ENCODE results near the gene PRKCZ. TPM values are rescaled to one million over a fixed set of nuclear protein-coding genes. Genes with fewer than 3 reads are reported as not detected.

PRKCZ gene
- total and polyA plus RNA-seq, 9 of the 15 experiments (the other 6 are each of a cell fraction or from before 2014, with no cell fraction given) = 0.07 to 3.1 (median 1.3) TPM

- TF ChIP-seq, protein P1, sequence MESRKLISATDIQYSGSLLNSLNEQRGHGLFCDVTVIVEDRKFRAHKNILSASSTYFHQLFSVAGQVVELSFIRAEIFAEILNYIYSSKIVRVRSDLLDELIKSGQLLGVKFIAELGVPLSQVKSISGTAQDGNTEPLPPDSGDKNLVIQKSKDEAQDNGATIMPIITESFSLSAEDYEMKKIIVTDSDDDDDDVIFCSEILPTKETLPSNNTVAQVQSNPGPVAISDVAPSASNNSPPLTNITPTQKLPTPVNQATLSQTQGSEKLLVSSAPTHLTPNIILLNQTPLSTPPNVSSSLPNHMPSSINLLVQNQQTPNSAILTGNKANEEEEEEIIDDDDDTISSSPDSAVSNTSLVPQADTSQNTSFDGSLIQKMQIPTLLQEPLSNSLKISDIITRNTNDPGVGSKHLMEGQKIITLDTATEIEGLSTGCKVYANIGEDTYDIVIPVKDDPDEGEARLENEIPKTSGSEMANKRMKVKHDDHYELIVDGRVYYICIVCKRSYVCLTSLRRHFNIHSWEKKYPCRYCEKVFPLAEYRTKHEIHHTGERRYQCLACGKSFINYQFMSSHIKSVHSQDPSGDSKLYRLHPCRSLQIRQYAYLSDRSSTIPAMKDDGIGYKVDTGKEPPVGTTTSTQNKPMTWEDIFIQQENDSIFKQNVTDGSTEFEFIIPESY (CRISPR knock-in tag; IDR thresholded peaks at IDR 0.05) = 0 out of 2 replicates have a peak, but pooled peaks have one; percentile 17
Observed at GRCh38 chr1:2184934-2185333, 134.7 kb downstream of the PRKCZ start (continued).

DNA sequence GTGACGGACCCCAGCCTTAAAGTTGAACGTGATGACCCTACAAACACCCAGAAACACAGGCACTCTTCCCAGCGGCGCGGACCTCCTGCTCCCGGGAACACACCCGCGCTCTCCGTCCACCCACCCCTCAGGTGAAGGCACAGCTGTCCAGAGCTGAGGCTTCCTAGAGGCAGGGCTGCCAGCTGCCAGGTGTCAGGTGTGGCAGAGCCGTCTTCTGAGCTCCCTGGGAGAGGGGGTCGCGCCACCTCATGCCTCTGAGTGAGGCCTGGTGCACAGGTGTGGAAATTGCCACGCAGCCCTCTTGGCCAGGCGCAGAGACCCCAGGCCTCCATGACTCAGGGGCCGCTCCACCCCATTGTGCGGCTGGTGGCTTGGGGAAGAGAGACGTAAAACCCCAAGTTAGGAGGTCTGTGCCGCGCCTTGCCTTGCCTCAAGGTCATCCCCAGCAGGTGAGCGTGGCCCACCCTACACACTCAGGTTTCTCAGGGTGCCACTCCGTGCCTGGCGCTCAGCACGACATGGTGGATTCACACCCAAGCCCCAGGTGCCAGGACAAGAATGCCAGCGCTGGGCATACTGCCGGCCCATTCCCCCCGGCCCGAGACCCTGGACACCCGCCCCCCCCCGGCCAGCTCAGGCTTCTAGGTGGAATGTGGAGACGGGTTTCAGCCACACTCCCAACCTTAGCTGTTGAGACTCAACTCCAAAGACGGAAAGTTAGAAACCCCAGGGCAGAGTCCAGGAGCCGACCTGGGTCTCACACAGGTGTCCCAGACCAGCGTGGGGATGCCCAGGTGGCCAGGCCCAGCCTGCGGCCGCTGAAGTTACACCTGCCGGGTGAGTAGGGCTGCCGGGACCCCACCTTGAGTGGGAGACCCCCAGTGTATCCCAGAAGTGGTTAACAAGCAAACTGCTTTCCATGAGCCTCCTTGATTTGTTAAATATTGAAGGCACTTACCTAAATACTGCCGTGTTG, 136.0 kb downstream of the PRKCZ start:
- DNase-seq (ENCODE audit: extremely low read depth in 1 of 4, low spot score in 3 of 4) (no peak), FAIRE-seq (no peak), ATAC-seq (no peak)
- BruUV-seq (replicated peaks) = no TSS peak
- Histone ChIP-seq H3K4me1 (replicated peaks in 1 of 2; ENCODE audit: control insufficient read depth in 2 of 2, insufficient read depth in 2 of 2, low read length in 2 of 2) (peaks cover 14 to 69% of the 10 kb centered on the region in 2 experiments), H3K36me3 (ENCODE audit: control insufficient read depth, insufficient read depth, low read length) (peaks cover 12% of the 10 kb centered on the region), H3K27me3 (ENCODE audit: control insufficient read depth in 2 of 2, insufficient read depth in 2 of 2, low read length in 2 of 2) (no peaks in the 10 kb centered on the region), H2AFZ (ENCODE audit: low read depth, low read length) (no peak overlapping the region), H4K20me1 (replicated peaks; ENCODE audit: control insufficient read depth, insufficient read depth, low read length) (no peaks in the 10 kb centered on the region), H3K27ac (ENCODE audit: extremely low read depth, low read depth, low read length) (no peak overlapping the region), H3K9ac (ENCODE audit: insufficient read depth in 1 of 2, low read depth in 2 of 2, low read length in 2 of 2) (peak overlapping the region in 1 of 2 experiments; percentile 59; a peak in 1 of 4 replicates), H3K4me2 (ENCODE audit: insufficient read depth, low read length) (no peak overlapping the region), H3K9me3 (replicated peaks; ENCODE audit: control insufficient read depth, insufficient read depth, low read depth, low read length) (no peaks in the 10 kb centered on the region), H3K9me1 (ENCODE audit: control insufficient read depth, insufficient read depth, low read length) (no peaks in the 10 kb centered on the region), H3K79me2 (ENCODE audit: control insufficient read depth, insufficient read depth, low read length) (peaks cover 11% of the 10 kb centered on the region), H3K4me3 (no peak overlapping the region)
- TF ChIP-seq RBFOX2 (IDR thresholded peaks at IDR 0.05; ENCODE audit: low read depth, low read length) = peak; percentile 30; the same call in 1 of the 2 replicates
- peak; percentile 71 for TF ChIP-seq POLR2G (IDR thresholded peaks at IDR 0.05; ENCODE audit: low read depth, low read length)
- TF ChIP-seq RBM22 (IDR thresholded peaks at IDR 0.05; ENCODE audit: low read depth, low read length, poor library complexity, severe bottlenecking) = peak; percentile 53
- no peak for TF ChIP-seq GATAD2B (IDR thresholded peaks at IDR 0.05; ENCODE audit: borderline replicate concordance)
- TF ChIP-seq CBX3 (IDR thresholded peaks at IDR 0.05; ENCODE audit: borderline replicate concordance in 1 of 2, low read length in 2 of 2) = no peak
- no peak for TF ChIP-seq BRF1 (IDR thresholded peaks at IDR 0.05; ENCODE audit: borderline replicate concordance, extremely low read depth, insufficient read length)
- TF ChIP-seq TRIM24 (IDR thresholded peaks at IDR 0.05) = no peak
- TF ChIP-seq, protein P2, sequence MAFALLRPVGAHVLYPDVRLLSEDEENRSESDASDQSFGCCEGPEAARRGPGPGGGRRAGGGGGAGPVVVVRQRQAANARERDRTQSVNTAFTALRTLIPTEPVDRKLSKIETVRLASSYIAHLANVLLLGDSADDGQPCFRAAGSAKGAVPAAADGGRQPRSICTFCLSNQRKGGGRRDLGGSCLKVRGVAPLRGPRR (CRISPR knock-in tag; IDR thresholded peaks at IDR 0.05) = no peak
- TF ChIP-seq, protein P3, sequence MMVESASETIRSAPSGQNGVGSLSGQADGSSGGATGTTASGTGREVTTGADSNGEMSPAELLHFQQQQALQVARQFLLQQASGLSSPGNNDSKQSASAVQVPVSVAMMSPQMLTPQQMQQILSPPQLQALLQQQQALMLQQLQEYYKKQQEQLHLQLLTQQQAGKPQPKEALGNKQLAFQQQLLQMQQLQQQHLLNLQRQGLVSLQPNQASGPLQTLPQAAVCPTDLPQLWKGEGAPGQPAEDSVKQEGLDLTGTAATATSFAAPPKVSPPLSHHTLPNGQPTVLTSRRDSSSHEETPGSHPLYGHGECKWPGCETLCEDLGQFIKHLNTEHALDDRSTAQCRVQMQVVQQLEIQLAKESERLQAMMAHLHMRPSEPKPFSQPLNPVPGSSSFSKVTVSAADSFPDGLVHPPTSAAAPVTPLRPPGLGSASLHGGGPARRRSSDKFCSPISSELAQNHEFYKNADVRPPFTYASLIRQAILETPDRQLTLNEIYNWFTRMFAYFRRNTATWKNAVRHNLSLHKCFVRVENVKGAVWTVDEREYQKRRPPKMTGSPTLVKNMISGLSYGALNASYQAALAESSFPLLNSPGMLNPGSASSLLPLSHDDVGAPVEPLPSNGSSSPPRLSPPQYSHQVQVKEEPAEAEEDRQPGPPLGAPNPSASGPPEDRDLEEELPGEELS (CRISPR knock-in tag; IDR thresholded peaks at IDR 0.05; ENCODE audit: borderline replicate concordance) = no peak
- WGBS (ENCODE audit: insufficient coverage, low coverage, missing lambda C conversion rate) = 83% methylated on average over 31 of the region's 38 CpGs
- CTCF ChIA-PET (ENCODE audit: low intra/inter-chr PET ratio) = no interaction called here
- POLR2A ChIA-PET = interaction anchor here (0.6 kb wide), 2 partner anchors 12 to 47 kb away, joined by 3 read pairs; no protein-coding TSS in a partner anchor
- in situ Hi-C loops (cut with MboI) = loop anchor here (25.0 kb wide), 1 partner anchor 351 kb away; the partner anchor contains the start of genes HES5 and PANK4
- intact Hi-C loops (cut with micrococcal nuclease) = no loop called here
